Activated CD4-positive, alpha-beta T cell treated with anti-CD3 and anti-CD28 coated beads, Interleukin-2, amount 50 U/mL, for 24 hours (primary cell): Measurements from ENCODE around the gene PDE4D.
A peak's percentile ranks its signal among the peaks of the same experiment; 100 is the strongest.
"Not testable (repeated sequence)": the region's sequence is repeated elsewhere in the genome, so short reads cannot be mapped to it uniquely, and the experiment has no call there.

Experiments
- DNase-seq, 2 donors: peaks; one replicate each; pipeline ENCODE4 v3.0.0-alpha.2; 2020; ENCODE audit warnings: low read depth in 1 of 2, low spot score in 1 of 2

Gene PDE4D

GRCh38 chr5:59711310-59711709, 182.2 kb downstream of the PDE4D start:
- no peak for DNase-seq

GRCh38 chr5:59709846-59710245, 183.7 kb downstream of the PDE4D start:
- no peak for DNase-seq

GRCh38 chr5:59709346-59709821, 184.1 kb downstream of the PDE4D start:
- no peak for DNase-seq

- no peak for DNase-seq
Measured at GRCh38 chr5:59704936-59705335, 188.6 kb downstream of the PDE4D start.

GRCh38 chr5:59703789-59704188, 189.7 kb downstream of the PDE4D start:
- no peak for DNase-seq

- DNase-seq = no peak
Measured at GRCh38 chr5:59698207-59699178, 195.0 kb downstream of the PDE4D start.

GRCh38 chr5:59694411-59694810, 199.1 kb downstream of the PDE4D start:
- DNase-seq = no peak

- no peak for DNase-seq
Measured at GRCh38 chr5:59693492-59694309, 199.8 kb downstream of the PDE4D start.

GRCh38 chr5:59685793-59686192, 207.7 kb downstream of the PDE4D start:
- DNase-seq = no peak

- DNase-seq = no peak
Measured at GRCh38 chr5:59685191-59685530, 208.4 kb downstream of the PDE4D start.

GRCh38 chr5:59684388-59685190, 208.9 kb downstream of the PDE4D start:
- no peak for DNase-seq

GRCh38 chr5:59683311-59683710, 210.2 kb downstream of the PDE4D start:
- no peak for DNase-seq

GRCh38 chr5:59682542-59682941, 211.0 kb downstream of the PDE4D start:
- DNase-seq = no peak

GRCh38 chr5:59678943-59679342, 214.6 kb downstream of the PDE4D start:
- no peak for DNase-seq

- no peak for DNase-seq
Measured at GRCh38 chr5:59674763-59675162, 218.8 kb downstream of the PDE4D start.

- peak in 1 of 2 donors; percentile 9 for DNase-seq
Measured at GRCh38 chr5:59673438-59674058, 220.0 kb downstream of the PDE4D start.

GRCh38 chr5:59666440-59667068, 227.0 kb downstream of the PDE4D start:
- no peak for DNase-seq

- DNase-seq = not testable (repeated sequence)
Measured at GRCh38 chr5:59665832-59666203, 227.7 kb downstream of the PDE4D start.

GRCh38 chr5:59665086-59665831, 228.3 kb downstream of the PDE4D start:
- no peak for DNase-seq
